ENCODE measurements around the gene PDXK. TPM values are rescaled to one million over a fixed set of nuclear protein-coding genes. Genes with fewer than 3 reads are reported as not detected.

The PDXK gene
- total RNA-seq, 1 donor from 2014 or later, result 195 TPM

DNA sequence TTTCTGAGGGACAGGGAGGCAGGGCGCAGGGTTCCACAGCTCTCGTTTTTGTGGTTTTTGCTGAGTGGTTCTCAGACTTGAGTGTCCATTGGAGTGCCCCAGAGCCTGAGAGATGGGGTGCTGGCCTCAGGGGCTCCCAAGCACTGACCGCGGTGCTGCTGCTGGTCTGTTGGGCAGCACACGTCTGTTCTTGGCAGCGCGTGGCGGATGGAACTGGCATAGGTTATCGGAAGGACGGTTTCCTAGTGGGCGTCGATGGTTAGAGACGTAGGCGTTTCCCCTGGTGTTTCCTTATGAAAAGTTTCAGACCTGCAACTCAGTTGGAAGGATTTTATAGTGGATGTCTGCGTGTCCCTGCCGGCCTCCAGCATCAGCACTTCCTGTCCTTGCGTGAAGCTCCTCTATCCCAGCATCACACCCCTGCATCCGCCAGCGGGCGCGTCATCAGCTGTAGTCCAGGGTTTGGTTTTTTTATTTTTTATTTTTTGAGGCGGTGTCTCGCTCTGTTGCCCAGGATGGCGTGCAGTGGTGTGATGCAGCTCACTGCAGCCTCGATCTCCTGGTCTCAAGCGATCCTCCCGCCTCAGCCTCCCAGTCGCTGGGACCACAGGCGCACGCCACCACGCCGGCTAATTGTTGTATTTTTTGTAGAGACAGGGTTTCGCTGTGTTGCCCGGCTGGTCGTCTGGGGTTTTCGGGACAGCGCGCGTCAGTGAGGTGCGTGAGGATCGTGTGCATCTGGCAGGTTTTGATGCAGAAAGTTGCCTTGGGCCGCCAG is 82.3 kb downstream of the PDXK start:
- DNase-seq, result no peak
- TF ChIP-seq, protein P1, sequence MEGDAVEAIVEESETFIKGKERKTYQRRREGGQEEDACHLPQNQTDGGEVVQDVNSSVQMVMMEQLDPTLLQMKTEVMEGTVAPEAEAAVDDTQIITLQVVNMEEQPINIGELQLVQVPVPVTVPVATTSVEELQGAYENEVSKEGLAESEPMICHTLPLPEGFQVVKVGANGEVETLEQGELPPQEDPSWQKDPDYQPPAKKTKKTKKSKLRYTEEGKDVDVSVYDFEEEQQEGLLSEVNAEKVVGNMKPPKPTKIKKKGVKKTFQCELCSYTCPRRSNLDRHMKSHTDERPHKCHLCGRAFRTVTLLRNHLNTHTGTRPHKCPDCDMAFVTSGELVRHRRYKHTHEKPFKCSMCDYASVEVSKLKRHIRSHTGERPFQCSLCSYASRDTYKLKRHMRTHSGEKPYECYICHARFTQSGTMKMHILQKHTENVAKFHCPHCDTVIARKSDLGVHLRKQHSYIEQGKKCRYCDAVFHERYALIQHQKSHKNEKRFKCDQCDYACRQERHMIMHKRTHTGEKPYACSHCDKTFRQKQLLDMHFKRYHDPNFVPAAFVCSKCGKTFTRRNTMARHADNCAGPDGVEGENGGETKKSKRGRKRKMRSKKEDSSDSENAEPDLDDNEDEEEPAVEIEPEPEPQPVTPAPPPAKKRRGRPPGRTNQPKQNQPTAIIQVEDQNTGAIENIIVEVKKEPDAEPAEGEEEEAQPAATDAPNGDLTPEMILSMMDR (IDR thresholded peaks at IDR 0.05), result no peak
- Histone ChIP-seq H3K36me3 (peaks cover 84% of the 10 kb centered on the region), H3K27ac (no peak overlapping the region), H3K4me3 (no peak overlapping the region), H3K9me3 (no peaks in the 10 kb centered on the region), H3K27me3 (ENCODE audit: low read depth) (no peaks in the 10 kb centered on the region), H3K4me1 (no peaks in the 10 kb centered on the region)
- no peak for ATAC-seq
- intact Hi-C loops (cut with DNase I), result no loop called here

DNA sequence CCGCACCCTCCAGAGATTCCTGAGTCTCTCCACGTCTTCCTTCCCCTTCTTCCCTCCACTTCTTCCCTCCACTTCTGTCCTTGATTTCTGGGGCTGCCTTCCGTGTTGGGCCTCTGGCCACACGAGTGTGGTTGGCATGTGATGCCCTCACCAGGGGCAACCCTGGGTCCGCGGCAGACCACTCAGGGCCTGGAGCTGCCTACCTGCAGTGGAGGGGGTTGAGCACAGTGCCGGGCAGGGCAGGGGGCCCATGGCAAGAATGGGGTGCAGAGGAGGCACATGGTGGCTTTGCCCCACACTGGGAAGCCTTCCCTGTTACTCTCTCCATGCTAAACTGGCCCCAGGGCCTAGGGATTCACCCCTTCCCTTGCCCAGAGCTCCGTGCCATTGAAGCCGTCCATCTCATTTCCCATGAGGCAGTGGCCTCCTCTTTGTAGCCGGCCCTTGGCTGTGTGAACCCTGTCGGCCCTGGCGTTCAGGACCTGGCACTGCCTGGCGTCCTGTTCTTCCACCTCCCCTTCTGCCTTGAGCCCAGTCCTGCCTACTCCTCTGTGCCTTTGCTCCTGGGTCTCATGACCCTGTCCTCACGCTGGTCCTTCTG is 83.9 kb downstream of the PDXK start:
- Histone ChIP-seq H3K27ac (no peak overlapping the region), H3K4me1 (no peaks in the 10 kb centered on the region), H3K36me3 (peaks cover 68% of the 10 kb centered on the region), H3K4me3 (no peak overlapping the region), H3K27me3 (ENCODE audit: low read depth) (no peaks in the 10 kb centered on the region), H3K9me3 (no peaks in the 10 kb centered on the region)
- no peak for ATAC-seq
- TF ChIP-seq, protein P1 (IDR thresholded peaks at IDR 0.05), result no peak
- no peak for DNase-seq
- intact Hi-C loops (cut with DNase I), result no loop called here

DNA sequence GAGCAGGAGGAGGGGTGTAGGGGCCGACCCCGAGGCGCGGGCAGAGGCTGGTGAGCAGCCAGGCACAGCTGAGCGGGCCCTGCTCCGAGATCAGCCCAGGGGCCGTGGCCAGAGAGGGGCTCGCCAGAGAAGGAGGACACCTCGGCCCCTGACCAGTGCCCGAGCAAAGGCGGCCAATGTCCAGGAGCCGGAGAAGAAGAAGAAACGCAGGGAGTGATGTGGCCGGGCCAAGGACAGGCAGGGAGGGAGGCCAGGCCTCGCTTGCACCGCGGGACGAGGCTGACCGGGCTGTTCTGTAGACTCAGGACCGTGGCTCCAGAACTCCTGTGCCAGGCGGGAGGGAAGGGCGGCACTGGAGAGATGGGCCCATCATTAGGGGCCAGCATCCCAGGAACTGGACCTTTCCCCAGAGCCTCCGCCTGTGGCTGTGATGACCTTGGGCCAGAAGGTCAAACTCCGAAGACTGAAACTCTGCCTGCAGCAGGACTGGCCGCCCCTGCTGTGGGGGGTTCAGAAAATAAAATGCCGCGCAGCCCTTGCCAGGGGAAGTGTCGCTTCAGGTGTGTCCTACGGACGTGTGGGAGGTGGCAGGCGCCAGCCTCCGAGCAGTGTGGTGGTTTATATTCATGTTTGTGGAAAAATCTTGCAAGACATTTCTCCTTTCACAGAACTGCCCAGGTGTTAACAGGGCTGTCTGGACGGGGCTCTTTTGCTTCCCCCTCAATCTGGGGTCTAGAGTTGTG is 84.8 kb downstream of the PDXK start:
- no peak for DNase-seq
- H3K27ac ChIP-seq, result no peak overlapping the region
- no peaks in the 10 kb centered on the region for H3K4me1 ChIP-seq
- H3K9me3 ChIP-seq, result no peaks in the 10 kb centered on the region
- TF ChIP-seq, protein P1 (IDR thresholded peaks at IDR 0.05), result no peak
- peaks cover 61% of the 10 kb centered on the region for H3K36me3 ChIP-seq
- intact Hi-C loops (cut with DNase I), result no loop called here
- H3K27me3 ChIP-seq (ENCODE audit: low read depth), result no peaks in the 10 kb centered on the region
- H3K4me3 ChIP-seq, result no peak overlapping the region
- ATAC-seq, result no peak

DNA sequence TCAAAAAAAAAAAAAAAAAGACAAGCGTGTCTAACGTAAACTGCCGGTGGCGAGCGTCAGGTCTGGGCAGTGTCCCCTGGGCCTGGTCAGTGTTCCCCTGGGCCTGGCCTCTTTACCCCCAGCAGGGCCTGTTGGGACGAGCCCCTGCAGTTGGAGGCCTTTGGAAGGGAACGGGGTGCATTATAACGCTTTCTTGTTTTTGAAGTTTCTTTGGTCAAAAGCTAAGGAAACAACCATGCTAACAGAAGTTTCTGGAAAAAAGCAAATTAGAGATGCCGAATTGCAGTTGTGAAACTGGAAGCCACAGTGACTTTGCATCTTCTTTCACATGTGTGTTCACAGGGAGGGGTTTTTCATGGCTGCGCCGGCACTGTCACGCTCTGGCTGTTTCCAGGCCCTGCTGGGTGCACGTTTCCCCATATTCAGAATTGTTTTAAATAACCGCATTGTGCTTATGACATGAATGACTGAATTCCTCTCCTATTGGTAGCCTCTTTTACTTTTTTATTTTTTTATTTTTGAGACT is 86.4 kb downstream of the PDXK start:
- Histone ChIP-seq H3K4me1 (no peaks in the 10 kb centered on the region), H3K36me3 (peaks cover 50% of the 10 kb centered on the region), H3K27me3 (ENCODE audit: low read depth) (no peaks in the 10 kb centered on the region), H3K27ac (peak overlapping the region; percentile 11), H3K4me3 (no peak overlapping the region), H3K9me3 (no peaks in the 10 kb centered on the region)
- TF ChIP-seq, protein P1 (IDR thresholded peaks at IDR 0.05), result no peak
- DNase-seq, result peak; percentile 71
- ATAC-seq, result no peak
- intact Hi-C loops (cut with DNase I), result no loop called here

DNA sequence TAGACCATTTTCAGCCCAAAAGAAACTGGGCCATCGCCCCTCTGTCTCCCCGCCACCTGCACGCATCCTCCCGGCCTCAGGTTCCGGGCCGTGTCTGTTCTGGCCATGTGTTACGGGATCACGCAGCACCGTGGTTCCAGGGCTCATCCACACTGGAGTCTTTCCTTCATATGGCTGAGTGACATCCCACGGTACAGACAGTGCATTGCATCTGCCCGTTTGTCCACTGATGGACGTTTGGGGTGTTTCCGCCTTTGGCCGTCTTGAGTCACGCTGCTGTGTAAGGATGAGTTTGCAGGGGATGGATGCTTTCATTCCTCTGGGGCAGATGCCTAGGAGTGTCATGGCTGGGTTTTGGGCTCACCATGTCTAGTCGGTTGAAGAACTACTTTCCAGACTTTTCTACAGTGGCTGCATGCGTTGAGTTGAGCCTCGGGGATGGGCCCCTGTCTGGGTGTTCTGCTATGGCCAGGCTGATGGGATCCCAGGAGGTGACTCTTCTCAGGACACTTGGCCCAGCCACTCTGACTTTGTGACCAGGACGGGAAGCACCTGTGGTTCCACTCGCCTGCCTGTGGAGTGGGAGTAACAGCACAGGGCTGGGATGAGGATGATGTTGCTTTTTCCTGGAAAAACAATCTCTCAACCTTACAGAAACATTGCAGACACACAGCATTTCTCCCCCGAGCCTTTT is 87.2 kb downstream of the PDXK start:
- H3K4me1 ChIP-seq, result peaks cover 6% of the 10 kb centered on the region
- no peaks in the 10 kb centered on the region for H3K27me3 ChIP-seq (ENCODE audit: low read depth)
- H3K4me3 ChIP-seq, result no peak overlapping the region
- TF ChIP-seq, protein P1 (IDR thresholded peaks at IDR 0.05), result no peak
- ATAC-seq (no peak), DNase-seq (no peak)
- peaks cover 42% of the 10 kb centered on the region for H3K36me3 ChIP-seq
- no peak overlapping the region for H3K27ac ChIP-seq
- intact Hi-C loops (cut with DNase I), result no loop called here
- H3K9me3 ChIP-seq, result no peaks in the 10 kb centered on the region

Measured in lower lobe of right lung (tissue), 2 donors.